HG02642 (cell line): ENCODE data around the gene FUT7.
"Not testable (repeated sequence)": the region's sequence is repeated elsewhere in the genome, so short reads cannot be mapped to it uniquely, and the experiment has no call there.

Experiments used
- ATAC-seq: cut with Tn5 transposase; IDR thresholded peaks from one replicate; pipeline ENCODE4 v1.9.1; 2021; ENCODE audit warnings: mild to moderate bottlenecking; ENCODE audit not compliant: unreplicated experiment, poor library complexity

Gene FUT7

DNA sequence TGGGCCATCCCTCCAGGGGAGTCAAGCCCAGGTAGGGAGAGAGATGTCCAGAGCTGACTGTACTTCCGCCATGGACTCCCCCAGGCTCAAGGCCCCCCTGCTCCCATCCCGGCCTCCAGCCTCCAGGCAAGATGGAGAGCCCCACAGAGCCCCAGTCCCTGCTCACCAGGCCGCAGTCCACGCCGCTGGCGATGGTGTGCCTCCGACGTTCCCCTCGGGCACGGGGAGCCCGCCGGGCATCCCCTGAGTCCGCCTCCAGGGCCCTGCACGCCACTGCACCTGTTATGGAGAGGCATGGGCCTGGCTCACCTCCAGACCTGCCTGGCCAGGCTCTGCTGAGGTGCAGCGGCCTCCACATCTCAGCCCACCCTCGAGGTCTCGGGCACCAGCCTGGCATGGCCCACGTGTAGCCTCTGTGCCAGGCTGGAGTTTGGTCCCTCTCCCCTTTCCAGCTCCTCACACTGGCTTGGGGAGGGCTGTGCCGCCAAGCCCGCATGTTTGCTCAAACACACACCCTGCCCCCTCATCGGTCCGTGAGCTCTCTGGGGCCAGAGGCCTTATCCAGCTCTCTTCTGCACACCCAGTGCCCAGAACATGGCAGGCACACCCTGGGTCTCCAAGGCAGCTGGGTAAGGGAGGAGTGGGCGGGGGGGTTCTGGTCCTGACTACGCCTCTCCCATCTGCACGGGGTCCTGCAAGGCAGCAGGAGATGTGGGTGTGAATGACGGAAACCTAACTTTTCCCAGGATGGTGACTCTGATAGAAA, 34.4 kb upstream of the FUT7 start:
- no peak for ATAC-seq

DNA sequence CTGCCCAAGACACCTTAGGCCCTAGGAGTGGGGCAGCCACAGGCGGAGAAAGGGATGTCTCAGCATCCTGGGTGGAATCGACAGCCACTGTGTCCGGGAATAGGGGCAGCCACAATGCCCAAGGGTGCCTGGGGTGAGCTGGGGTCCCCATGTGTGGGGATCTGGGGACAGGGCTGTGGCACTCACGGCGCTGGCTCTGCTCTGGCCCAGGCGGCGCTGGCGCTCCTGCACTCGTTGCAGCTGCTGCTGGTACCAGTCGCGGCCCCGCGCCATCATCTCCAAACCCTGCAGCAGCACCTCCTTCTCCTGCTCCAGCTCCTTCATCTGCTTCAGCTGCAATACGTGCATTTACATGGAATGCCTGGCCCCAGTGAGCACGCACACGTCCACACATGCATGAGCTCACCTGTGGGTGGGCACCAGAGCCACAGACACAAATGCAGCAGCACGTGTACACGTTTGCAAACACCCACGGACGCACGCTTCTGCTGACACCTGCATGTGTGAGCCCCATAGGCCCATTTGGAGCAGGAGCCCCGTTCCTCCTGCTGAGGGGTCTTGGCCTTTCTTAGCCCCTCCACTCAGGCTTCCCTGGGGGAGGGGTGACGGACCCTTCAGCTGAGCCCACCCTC, 33.6 kb upstream of the FUT7 start:
- no peak for ATAC-seq

DNA sequence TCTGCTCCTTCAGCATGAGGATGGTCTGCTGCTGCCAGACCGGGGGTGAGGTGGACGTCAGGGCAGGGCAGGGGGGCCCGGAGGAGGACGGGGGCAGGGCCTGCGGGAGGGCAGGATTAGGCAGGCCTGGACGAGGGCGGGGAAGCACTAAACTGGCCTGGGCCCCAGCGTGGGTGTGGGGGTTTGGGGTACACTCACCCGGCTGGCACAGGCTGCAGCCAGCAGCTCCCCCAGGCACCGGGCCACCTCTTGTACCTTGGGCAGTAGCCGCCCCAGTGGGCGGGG, 32.9 kb upstream of the FUT7 start:
- no peak for ATAC-seq

DNA sequence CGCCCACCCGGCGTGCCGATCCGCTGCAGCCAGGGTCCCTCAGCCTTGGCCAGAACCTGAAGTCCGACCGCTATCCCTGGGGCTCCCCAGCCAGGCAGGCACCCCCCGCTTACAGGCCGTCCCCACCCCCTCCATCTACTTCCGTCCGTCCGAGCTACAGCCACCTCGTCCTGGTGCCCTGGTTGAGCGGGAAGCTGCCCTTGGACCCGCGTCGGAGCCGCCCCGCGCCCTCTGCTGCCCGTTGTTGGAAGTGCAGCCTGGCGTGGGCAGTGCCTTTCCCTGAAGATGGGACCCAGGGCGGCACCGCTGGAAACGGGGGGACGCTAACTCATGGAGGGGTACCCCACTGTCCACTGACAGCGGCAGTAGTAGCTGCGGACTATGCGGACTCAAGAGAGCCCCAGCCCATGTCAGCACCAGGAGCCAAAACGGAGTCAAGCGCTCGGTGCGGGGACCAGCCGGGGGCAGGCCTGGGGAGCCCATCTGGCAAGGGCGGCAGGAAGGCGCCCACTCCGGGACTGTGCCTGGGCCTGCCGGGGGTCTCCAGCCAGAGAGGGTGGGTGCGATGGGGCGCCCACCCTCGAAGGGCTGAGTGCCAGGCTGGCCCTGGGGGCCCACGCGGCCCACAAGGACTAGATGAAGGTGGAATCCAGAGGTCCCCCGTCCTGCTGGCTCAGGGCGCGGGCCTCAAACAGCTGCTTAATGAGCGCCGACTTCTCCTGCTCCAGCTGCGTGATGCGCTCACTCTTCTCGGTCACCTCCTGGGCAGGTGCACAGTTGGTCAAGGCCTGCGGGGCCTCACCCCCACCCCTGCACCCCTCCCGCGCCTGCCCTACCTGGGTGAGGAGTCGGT, 32.4 kb upstream of the FUT7 start:
- no peak for ATAC-seq

DNA sequence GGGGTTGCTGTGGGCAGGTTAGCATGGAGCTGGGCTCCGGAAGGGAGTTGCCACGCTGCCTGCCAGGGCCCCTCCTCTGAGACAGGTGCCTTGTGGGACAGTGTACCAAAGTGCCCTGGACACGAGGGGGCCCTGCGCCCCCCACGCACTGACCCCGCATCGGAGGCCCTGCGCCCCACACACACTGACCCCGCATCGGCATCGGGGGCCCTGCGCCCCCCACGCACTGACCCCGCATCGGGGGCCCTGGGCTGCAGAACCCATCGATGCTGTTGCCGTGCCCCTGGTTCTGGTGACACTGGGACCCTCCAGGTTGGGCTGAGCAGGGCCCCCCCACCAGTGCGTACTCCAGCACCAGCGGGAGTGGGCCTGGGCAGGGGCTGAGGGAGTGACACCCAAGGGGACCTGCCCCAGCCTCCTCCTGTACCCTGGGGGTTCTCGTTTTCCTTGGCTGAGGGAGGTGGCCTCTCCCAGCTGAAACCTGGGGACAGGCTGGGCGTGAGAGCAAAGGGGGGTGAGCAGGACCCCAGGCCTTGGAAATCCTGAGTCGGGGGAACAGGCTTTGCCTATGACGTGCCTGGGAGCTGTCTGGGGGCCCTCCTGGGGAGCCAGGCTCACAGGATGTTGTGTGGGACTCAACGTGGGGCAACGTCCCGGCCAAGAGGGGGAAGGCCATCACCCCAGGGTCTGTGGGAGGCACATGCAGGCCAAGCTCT, 31.6 kb upstream of the FUT7 start:
- ATAC-seq = no peak

DNA sequence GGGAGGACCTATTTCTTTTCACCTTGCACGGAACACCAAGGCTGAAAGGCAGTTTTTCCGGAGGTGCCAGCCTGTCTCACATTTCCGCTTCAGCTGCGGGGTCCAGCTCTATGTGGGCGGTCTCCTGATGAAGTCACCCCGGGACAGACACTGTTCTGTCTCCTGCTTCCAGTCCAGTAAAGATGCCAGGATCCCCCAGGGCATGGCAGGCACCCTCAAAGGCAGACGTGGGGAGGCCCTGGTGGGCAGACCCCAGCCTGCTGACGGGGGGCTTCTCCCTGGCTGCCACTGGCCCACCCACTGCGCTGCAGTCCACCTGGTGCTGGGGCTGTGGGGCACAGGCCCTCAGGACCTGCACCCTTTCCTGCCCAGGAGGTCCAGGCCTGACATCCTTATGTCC, 30.9 kb upstream of the FUT7 start:
- not testable (repeated sequence) for ATAC-seq

DNA sequence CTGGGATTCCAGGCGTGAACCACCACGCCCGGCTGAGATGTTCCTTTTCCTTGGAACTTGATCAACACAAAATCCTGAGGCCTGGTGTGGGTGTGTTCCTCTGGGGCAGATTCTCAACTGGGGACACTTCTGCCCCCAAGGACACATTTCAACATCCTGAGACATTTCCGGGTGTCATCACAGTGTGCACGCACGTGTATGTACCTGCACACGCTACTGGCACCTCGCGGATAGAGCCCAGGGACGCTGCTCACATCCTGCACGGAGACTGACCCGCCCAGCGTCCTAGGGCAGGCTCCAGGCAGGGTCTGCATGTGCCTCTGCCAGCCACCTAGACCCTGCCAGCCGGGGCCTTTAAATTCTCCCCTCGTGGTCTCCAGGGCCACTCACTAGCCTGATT, 30.5 kb upstream of the FUT7 start:
- ATAC-seq = no peak

DNA sequence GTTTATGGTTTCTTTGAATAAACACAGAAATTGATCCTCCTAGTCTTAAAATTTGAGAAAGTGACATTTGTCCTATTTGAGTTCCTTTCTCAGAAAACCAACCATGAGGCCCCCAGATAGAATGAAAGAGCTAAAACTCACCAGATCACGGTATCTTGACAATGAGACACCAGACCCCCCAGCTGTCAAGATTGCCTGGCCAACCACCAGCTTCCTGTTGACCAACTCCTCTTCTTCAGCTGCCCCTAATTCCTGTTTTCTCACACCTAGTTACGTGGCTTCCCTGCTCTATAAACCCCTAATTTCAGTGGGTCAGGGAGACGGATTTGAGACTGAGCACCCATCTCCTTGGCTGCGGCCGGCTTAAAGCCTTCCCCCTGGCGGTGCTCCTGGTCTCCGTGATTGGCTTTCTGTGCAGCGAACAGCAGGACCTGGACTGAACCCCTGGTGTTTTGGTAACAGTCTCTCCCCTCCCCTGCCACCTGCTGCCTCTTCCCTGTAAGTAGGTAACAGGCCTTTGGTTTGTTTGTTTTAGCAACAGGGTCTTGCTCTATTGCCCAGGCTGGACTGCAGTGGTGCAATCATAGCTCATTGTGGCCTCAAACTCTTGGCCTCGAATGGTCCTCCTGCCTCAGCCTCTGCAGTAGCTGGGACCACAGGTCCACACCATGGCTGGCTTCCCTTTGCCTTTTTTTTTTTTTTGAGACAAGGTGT, 26.8 kb upstream of the FUT7 start:
- ATAC-seq = no peak

DNA sequence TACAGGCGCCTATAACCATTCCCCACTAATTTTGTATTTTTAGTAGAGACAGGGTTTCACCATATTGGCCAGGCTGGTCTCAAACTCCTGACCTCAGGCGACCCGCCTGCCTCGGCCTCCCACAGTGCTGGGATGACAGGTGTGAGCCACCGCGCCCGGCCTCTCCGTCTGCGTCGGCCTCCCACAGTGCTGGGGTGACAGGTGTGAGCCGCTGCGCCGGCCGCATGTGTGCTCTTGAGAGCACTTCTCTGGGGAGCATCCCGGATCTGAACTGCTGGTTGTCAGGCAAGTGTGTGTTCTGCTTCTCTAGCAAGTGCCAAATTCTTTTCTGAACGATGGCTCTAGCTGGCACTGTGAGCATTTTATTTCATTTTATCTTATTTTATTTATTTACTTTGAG, 25.7 kb upstream of the FUT7 start:
- no peak for ATAC-seq

DNA sequence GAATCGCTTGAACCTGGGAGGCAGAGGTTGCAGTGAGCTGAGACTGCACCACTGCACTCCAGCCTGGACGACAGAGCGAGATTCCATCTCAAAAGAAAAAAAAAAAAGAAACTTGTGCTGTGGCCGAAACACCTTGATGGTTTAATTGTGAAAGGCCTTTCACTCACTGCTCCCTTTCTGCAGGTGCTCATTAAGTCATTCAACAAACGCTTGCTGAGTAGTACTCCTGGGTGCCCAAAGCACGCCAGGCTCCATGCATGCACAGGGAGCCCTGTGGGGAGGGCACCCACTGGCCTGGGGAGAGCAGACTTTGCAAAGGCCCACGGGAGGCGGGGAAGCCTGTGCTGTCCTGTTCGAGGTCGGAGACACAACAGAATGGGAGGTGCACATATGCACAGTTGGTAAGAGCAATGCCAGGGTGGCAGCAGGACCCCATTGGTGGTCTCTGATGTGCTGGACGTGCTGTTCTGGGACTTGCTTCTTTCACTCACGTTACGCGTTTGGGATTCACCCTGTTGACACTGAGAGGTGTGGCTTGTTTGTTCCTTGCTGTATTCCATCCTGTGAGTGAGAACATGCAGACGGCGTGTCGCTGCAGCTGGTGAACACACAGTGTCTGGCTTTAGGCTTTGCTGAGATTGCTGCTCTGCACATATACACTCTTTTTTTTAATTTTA, 25.0 kb upstream of the FUT7 start:
- ATAC-seq = no peak

DNA sequence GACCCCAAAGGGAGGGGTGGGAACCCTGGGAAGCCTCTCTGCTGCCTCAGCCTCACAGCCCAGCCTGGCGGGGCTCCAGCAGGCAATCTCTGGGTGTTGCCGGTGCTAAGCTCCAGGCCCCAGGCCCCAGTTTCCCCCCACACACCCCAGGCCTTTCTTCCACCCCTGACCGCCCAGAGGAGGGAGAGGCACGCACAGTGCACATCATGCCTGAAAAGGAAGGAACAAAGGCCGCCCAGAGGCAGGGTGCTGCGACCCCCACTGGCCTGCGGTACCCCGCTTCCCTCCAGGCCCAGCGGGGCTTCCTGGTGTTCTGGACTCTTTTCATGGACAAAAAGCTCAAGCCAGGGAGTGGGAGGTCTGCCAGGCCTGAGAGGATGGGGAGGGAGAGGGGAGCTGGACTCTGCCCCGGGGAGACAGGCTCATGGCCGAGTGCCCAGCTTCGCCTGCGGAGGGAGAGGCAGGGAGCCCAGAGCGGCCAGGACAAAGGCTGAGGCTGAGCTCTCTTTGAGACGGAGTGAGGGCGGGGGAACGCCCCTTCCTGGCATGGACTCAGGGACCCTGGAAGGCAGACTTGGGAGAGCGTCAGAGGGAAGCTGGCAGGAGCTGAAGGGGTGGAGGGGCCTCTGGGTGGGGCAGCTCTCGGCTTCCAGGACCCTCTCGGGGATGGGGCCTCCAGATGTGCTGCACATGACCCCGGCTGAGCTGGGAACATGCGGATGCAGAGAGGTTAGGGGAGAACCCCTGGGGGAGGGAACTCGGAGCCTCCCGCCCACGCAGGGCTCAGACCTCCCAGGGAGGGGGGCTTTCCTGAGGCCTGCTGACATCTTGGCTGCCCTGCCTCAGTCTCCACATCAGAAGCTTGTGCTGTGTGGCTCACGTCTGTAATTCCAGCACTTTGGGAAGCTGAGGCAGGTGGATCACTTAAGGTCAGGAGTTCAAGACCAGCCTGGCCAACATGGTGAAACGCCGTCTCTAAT, 23.8 kb upstream of the FUT7 start:
- ATAC-seq = no peak

DNA sequence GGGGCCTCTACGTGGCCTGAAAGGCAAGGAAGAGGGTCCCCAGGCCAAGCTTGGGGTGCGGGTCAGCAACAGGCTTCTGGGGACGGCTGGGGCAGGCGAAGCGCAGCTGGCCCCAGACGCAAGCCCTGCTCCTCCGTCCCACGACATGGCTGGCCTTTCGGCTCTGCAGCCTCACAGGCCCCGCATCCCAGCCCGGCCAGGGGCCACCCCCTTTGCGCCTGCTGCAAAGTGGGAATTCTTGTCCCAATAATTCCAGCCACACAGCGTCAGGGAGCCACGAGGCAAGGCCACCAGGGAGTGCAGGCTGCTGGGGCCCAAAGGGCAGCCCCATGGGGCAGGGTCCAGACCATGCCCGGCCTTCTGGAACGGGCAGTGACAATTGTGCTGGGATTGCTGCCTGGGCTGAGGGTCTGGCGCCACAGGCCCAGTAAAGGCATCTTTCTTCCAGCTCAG, 23.1 kb upstream of the FUT7 start:
- no peak for ATAC-seq

DNA sequence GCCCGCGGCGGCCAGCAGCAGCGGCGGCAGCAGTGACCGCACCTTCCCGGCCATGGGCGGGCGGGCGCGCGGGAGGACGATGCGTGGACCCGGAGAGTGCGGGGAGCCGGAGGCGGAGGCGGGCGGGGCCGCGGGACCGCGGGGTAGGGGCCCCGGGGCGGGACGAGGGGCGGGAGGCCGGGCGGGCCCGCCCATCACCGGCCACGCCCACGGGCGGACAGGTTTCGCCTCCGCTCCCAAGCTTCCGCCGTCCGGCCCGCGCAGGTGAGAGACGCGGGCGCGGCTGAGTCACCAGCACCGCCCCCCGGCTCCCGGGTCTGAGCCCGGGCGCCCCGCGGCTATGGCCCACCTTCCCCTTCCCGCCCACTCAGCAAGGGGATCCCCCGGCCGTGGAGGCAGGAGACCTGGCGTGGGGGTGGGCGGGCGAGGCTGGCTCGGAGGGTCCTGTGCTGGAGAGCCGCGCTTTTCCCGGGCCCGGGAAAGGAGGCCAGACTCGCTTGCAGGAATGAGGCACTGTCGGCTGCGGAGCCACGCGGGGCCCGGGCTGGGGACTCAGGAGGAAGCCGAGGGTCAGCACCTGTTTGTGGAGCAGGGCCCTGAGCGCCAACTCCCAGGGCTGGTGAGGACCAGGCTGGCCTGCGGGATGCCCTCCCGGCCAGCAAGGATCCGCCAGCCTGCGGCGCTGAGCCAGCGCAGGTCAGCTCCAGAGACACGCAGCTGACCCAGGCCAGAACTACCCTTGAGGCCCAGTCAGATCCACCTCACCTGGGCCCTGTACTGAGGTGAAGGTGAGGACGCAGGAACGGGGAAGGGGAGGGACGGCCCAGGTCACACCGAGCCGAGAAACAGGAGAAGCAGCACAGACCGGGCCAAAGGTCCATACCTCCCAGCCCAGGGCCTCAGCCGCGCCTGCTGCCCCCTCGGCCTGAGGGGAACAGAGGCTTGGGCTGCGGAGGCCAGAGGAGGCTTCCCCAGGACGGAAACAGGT, 22.4 kb upstream of the FUT7 start, which contains the start of gene ENTPD2:
Gene ENTPD2, minus strand, starts transcription at position 118 of the 988 bp plus-strand sequence. Its CDS starts 64 bp downstream, at position 54.
- ATAC-seq = no peak

DNA sequence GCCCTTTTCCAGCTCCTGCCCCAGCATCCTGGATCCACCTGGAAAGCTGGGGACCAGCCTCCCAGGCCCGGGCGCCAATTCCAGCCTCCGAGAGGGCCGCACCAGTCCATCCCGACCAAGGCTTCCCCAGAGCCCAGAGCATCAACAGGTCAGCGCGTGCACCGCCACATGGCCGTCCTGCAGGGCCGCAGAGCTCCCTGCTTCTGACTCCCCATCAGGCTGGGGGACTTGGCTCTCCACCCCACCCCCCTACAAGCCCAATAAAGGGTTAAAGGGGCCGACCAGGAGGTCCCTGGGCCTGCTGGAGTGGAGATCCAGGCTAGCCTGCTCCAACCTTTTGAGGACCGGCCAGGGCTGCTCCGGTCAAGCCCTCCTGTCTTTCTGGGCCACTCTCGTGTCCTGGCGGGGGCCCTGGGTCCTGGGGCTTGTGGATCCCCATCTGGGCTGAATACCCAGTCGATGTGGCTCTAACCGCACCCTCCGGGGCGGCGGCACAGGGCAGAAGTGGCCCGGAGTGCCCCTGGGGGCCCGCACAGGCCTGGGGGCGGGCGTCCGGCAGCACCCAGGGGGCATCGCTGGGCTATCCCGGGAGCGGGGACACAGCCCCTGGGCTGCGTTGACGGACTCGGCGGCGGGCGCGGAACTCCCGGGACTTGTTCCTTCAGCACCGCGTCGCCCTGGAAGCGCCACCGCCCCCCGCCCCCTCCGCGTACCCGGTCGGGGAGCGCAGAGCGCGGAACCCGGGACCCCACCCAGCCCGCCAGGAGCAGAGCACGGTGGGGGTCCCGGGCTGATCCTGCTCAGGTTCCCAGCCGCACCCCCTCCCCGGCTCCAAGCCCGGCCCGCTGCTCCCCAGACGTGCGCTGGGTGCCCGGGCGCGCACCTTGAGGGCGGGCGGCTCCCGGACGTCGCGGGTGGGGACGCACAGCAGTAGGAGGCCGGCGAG, 21.4 kb upstream of the FUT7 start:
- no peak for ATAC-seq

DNA sequence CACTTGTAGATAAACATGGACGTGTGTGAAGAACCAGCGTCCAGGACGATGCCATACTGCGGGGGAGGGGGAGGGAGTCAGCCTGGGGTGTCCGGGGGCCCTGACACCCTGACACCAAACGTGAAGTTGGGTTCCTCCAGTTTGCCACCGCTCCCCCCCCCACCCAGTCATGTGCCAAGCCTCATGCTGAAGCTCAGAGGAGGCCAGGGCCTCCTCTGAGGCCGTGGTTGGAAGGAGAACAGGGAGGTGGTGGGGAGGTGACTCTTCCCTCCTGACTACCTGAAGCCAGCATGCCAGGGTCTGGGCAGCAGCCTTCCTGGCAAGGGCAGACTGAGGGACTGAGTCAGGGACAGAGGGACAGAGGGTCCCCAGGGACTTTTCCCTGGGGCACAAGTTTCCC, 20.4 kb upstream of the FUT7 start:
- no peak for ATAC-seq

DNA sequence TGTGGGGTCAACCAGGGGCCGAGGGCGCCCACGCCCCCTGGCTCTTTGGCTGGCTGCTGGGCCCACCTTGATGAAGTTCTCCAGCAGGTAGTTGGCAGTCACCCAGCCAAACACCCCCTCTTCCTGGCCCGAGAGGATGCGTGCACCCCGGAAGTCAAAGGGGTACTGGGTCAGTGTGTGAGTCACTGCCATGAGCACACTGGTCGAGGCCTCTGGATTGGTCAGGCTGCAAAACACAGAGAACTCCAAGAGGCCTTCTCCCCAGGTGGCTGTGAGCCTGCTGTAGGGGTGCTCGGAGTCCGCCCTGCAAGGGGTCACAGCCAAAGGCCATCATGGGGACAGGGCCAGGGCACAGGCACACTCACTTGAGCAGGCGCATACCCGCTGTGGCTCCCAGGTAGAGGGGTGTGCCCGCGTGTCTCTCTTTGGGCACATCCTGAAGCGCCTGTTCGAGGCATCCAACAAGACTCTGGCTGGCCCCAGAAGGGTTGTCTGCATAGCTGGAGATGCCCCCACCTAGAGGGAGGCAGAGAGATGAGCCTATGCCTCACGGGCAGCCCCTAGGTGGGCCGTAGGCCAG, 19.3 kb upstream of the FUT7 start:
- ATAC-seq = no peak
